HG02852 (cell line): ENCODE measurements around the gene ANP32B.
"Not testable (repeated sequence)": the region's sequence is repeated elsewhere in the genome, so short reads cannot be mapped to it uniquely, and the experiment has no call there.

ENCODE experiments used
- ATAC-seq: cut with Tn5 transposase; IDR thresholded peaks from one replicate; pipeline ENCODE4 v1.9.1; 2021; ENCODE audit warnings: mild to moderate bottlenecking, moderate library complexity; ENCODE audit not compliant: unreplicated experiment

ANP32B gene

GRCh38 chr9:97990259-97990658 lies 7.1 kb downstream of the ANP32B start:
- ATAC-seq = no peak

DNA sequence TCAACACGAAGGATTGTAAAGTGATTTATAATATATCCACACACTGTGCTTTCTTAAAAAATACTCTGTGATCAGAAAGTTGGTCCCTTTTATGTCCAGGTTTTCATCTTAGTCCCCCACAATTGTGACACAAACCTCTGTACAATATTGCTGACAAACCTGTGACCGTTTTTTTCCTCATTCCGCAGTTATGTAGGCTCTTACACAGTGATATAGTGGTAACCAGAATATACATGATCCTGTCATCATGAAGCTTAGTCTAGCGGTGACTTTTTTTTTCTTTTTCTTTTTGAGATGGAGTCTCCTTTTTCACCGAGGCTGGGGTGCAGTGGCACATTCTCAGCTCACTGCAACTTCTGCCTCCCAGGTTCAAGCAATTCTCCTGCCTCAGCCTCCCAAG lies 8.7 kb downstream of the ANP32B start:
- no peak for ATAC-seq

DNA sequence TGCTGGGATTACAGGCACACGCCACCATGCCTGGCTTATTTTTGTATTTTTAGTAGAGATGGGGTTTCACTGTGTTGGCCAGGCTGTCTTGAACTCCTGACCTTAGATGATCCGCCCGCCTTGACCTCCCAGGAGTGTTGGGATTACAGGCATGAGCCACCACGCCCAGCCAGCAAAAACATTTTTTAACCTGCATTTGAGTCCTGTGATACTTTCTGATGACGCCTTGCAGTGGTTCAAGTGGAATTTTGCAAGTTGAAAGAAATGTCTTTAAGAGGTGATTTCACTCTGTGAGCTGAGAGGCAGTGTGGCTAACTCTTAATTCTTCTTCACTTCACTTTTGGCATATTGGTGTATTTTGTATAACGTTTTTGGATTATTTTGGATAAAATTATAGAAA lies 9.1 kb downstream of the ANP32B start:
- no peak for ATAC-seq

- ATAC-seq = peak; percentile 48
These were observed 9.9 kb downstream of the ANP32B start for GRCh38 chr9:97993000-97993399.

- no peak for ATAC-seq
These were observed 11.6 kb downstream of the ANP32B start for GRCh38 chr9:97994703-97995102.

DNA sequence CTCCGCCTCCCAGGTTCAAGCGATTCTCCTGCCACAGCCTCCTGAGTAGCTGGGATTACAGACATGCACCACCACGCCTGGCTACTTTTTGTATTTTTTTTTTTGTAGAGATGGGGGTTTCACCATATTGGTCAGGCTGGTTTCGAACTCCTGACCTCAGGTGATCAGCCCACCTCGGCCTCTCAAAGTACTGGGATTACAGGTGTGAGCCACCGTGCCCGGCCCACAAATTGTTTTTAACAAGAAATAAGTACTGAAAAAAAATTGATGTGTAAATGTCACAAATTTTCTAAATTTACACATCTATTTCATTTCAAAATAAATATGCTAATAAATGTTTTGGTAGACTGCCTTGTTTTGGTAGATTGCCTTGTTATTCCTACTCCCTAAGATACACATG lies 13.5 kb downstream of the ANP32B start:
- ATAC-seq = not testable (repeated sequence)

DNA sequence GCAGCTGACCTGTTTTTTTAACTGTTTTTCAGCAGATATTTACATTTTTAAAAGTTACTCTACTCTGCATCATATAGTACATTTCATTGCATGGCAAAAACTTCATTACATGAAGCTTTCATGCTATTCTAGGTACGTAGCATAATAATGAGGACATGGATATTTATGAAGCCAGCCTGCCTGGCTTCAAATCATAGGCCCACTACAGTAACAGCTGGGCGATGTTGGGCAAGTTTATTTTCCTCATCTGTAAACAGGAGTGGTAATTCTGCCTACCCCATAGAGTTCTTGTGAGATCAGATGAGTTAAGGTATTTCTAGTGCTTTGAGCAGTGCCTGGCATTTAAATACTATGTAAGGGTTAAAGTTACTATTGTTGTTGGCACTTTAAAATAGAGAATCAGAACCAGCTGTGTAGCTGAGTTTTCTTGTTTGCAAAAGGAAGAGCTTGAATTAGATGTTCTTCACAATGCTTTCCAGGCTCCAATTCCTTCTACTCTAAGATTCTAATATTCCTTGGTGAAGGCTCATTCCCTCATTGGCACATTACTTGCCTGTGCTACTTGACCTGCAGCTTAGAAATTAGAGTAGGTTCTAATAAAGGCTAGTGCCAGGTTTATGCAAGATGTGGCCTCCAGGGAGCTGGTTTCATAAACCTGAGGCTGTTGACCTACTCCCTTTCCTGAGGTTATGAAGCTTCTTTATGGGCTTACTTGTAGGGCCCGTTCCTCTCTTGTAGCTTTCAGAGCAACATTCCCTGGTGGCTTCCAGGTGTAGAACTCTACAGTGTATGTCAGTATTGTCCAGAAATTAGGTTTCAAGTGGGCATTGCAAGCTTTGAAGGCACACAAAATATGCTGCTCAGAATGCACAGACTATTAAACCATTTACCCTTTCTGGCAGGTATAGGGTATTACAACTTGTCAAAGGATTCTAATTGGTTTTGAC lies 14.5 kb downstream of the ANP32B start:
- no peak for ATAC-seq

DNA sequence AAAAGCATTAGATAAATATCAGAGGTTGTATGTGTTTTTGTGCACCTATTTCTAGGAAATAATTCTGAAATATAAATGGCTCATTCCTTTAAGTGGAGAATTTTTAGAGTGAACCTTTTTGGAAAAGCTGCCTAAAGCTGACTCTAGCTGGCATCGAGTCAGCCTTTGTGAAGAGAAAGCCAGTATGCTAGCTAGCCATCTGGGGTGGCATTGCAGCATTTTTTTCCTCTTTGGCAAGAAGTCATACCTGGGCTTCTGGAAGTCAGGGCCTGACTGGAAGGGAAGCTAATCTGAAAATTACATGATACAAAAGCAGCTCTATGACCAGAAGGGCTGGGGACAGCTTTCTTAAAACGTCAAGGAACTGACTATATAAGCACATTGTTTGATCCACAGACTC lies 19.7 kb downstream of the ANP32B start:
- no peak for ATAC-seq

GRCh38 chr9:98006127-98006796 lies 23.1 kb downstream of the ANP32B start:
- no peak for ATAC-seq

DNA sequence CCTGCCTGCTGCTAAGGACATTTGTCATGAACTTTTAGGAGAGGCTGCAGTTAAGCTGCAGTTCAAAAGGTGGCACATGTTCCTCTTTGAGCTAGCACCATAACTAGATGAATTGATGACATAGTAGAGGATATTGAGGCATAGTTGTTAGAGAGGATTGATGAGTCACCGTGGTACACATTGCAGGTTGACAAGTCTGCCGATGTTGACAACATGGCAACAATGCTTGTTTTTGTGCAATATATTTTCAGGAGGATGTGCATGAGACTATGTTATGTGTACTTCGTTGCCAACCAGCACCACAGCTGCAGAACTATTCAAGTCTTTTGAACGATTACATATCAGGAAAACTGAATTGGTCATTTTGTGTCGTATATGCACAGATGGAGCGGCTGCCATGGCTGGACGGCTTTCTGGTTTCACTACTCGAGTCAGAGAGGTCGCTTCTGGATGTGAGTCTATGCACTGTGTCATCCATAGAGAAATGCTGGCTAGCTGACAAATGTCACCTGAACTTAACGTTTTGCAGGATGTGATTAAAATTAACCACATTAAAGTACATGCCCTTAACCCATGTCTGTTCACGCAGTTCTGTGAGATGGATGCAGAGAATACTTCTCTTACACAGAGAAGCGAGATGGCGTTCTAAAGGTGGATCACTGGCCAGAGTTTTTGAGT lies 24.2 kb downstream of the ANP32B start:
- ATAC-seq = no peak

DNA sequence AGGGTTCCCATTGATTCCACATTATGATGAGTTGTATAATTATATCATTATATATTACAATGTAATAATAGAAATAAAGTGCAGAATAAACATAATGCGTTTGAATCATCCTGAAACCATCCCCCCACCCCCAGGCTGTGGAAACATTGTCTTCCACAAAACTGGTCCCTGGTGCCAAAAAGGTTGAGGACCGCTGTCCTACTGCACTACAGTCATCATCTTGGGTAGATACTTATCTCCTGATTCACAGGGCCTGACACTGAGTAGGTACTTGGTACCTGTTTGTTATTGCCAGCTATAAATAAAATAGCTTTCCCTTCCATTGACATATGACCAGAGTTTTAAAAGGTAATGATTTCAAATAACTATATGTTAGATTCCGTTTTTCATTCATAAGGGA lies 25.6 kb downstream of the ANP32B start:
- ATAC-seq = no peak

GRCh38 chr9:98009437-98009836 lies 26.3 kb downstream of the ANP32B start:
- no peak for ATAC-seq

GRCh38 chr9:98009936-98010335 lies 26.8 kb downstream of the ANP32B start:
- ATAC-seq = no peak

- peak; percentile 92 for ATAC-seq
These were observed 27.3 kb downstream of the ANP32B start for GRCh38 chr9:98010445-98010844.

DNA sequence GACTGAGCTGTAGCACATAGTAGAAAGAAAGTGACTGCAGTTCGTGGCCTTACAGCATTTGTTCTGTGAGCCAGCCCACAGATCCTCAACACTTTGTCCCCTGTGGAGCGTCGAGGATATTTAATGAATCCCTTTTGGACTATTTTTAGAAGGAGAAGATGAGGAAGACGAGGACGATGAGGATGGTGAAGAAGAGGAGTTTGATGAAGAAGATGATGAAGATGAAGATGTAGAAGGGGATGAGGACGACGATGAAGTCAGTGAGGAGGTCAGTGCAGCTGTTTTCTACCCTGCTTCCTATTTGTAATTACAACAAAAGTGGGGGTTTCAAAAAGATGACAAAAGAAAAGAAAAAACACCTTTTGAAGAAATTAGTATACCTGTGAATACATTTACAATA lies 28.0 kb downstream of the ANP32B start:
- no peak for ATAC-seq

DNA sequence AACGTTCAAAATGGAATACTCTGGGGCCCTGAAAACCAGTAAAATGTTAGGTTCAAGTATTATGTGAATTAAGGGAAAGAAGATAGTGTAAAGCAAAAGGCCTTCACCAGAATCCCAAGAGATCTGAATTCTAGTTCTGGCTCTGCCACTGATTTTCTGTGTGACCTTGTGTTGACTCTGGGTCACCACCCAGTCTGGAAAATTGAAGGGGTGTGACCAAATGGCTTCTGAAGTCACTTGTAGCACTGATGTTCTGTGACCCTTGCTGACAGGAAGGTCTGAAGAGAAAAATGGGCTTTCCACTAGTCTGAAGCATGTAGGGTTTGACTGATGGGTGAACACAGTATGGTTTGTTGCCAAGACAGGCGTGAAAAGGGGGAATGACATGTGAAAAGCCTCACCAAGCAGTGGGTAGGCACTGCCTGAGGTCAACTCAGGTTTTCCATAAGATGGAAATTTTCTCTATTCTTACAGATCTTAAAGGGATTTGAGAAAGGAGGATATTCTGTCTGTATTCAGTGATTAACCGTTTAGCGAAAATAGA lies 33.1 kb downstream of the ANP32B start:
- ATAC-seq = no peak

DNA sequence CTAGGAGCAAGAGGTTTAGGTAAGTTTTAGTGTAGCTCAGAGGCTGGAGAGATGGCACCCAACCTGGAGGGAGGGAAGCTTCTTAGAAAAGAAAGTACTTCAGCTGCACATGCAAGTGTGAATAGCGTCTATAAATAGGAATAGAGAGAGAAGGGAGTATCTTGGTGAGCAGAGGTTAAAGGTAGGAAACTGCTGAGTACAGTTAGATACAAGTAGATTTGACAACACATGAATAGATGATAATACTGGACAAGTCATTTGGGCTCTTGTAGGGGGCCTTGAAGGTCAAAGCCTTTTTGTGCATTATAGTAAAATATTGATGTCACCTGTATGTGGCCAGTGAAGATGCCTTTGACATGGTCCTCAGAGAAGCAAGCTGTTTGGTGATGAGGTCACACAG lies 34.2 kb downstream of the ANP32B start:
- no peak for ATAC-seq

DNA sequence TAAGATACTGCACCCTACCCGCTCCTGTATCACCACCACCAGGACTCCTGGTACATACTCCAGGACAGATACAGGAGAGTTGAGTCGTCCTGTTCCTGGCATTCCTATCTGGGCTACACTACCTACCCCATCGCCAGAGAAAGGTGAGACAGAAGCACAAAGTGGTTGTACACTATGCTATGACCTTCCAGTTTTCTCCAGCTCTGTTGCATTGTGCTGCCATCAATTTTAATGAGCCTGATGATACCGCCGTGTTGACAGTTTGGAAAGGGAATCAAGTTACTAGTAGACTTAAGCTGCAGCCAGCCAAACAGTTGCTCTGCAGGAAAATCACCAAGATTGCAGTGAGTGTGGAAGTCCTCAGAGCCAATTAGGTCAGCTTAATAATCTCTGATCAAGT lies 35.2 kb downstream of the ANP32B start:
- ATAC-seq = no peak

DNA sequence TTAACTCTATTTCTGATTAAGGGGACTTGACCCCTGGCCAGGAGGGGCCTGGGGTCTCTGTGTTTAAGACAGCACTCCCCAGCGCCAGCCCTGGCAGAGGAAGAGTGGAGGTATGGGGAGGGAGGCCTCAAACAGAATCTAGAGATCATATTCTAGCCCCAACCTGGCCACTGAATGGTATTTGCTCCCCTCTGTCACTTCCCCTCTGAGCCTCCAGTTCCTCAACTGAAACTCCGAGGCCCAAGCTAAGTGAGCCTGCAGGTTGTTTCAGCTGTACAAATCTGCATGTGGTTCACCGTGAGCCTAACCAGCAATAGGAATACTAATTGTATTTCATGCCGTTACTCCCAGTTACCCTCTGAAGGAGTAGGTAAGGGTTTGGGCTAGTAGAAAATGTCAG lies 36.0 kb downstream of the ANP32B start:
- no peak for ATAC-seq

DNA sequence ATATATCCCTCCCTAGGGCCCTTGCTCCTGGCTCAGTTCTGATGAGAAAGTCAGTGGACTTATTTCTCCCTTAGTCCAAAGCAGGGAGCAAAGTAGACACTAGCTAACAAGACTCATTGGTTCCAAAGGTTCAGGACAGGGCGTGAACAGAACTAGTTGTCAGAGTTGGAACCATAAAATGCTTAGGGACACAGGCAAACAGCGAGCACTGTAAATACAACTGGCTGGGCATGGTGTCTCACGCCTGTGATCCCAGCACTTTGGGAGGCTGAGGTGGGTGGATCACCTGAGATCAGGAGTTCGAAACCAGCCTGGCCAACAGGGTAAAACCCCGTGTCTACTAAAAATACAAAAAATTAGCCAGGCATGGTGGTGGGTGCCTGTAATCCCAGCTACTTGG lies 36.7 kb downstream of the ANP32B start:
- ATAC-seq = not testable (repeated sequence)

- no peak for ATAC-seq
These were observed 37.5 kb downstream of the ANP32B start for GRCh38 chr9:98020476-98021145.
